ENCODE data around the gene SYCP2. TPM values are rescaled to one million over a fixed set of nuclear protein-coding genes. Genes with fewer than 3 reads are reported as not detected.
A peak's percentile ranks its signal among the peaks of the same experiment; 100 is the strongest.

The SYCP2 gene
- total and polyA plus RNA-seq, 12 donors = 0.28 to 2.7 (median 1.1) TPM

DNA sequence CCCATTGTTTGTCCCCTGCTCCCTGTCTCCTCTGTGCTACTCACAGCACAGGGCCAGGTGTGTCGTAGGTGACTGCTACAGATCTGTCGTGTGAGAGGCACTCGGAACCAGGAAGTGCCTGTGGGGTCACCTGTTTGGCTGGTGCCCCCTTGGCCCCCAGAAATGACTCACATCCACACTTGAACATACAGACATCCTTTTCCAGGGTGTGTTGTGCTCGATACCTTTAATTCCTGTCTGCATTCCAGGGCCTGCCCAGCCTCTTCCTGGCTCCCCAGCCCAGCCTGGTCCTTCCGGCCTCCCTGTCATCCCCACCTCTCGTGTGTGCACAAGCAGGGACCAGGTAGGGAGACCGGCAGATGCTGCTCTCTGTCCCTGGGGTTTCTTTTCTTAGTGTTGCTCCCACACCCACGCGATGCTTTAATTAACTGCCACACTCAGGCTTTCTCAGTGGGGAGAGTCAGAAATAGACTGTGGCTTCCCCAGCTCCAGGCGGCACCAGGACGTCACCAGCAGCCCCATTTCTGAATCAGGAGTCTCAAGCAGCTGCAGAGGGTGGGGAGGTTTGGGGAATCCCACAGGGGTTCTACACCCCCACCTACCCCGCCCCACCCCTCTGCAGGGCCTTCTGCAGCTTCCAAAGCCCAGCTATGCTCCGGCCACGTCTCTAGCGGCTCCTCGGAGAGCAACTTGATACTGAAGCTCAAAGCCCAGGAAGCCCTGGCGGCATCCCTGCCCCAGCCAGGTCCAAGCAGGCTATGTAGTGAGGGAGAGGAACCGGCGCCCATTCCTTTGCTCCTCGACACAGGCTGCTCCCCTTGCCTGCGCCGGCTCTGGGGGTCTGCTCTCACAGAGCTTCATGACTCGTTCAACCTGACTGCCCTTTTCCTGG lies 102.2 kb downstream of the SYCP2 start:
- H3K27ac ChIP-seq = no peak overlapping the region
- 69 to 77% (median 75%) methylated on average over 16 to 23 of the region's 23 CpGs for WGBS, 4 donors
- no peaks in the 10 kb centered on the region for H3K9me3 ChIP-seq (replicated peaks in 1 of 3)
- intact Hi-C loops (cut with DNase I) = no loop called here
- H3K4me3 ChIP-seq = no peak overlapping the region
- peak in 1 of 7 donors; percentile 39 for DNase-seq
- no peaks in the 10 kb centered on the region for H3K27me3 ChIP-seq
- TF ChIP-seq, protein P1, sequence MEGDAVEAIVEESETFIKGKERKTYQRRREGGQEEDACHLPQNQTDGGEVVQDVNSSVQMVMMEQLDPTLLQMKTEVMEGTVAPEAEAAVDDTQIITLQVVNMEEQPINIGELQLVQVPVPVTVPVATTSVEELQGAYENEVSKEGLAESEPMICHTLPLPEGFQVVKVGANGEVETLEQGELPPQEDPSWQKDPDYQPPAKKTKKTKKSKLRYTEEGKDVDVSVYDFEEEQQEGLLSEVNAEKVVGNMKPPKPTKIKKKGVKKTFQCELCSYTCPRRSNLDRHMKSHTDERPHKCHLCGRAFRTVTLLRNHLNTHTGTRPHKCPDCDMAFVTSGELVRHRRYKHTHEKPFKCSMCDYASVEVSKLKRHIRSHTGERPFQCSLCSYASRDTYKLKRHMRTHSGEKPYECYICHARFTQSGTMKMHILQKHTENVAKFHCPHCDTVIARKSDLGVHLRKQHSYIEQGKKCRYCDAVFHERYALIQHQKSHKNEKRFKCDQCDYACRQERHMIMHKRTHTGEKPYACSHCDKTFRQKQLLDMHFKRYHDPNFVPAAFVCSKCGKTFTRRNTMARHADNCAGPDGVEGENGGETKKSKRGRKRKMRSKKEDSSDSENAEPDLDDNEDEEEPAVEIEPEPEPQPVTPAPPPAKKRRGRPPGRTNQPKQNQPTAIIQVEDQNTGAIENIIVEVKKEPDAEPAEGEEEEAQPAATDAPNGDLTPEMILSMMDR (IDR thresholded peaks at IDR 0.05) = no peak
- TF ChIP-seq POLR2A (IDR thresholded peaks at IDR 0.05) = no peak
- H3K36me3 ChIP-seq (replicated peaks in 1 of 2) = no peaks in the 10 kb centered on the region
- H3K4me1 ChIP-seq (replicated peaks in 1 of 2) = peaks cover 0 to 10% of the 10 kb centered on the region in 2 donors

DNA sequence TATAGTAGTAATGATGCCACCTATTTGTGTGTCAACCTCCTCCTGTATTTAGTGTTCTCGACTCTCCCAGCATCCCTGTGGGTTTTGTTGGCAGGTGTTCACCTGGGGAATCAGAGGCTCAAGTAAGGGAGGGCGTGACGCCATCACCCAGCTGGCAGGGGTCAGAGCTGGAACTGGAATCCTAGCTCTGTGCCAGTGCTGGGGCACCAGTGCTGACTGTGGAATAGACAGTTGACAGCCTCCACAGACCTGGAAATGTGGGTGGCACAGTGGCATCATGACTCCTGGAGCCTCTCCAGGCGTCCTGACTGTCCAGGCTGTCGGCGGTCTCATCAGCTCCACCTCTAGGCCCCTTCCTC lies 102.8 kb downstream of the SYCP2 start:
- H3K27ac ChIP-seq = no peak overlapping the region
- no peak for TF ChIP-seq POLR2A (IDR thresholded peaks at IDR 0.05)
- TF ChIP-seq, protein P1 (IDR thresholded peaks at IDR 0.05) = no peak
- no peaks in the 10 kb centered on the region for H3K27me3 ChIP-seq
- H3K36me3 ChIP-seq (replicated peaks in 1 of 2) = no peaks in the 10 kb centered on the region
- H3K4me1 ChIP-seq (replicated peaks in 1 of 2) = peaks cover 0 to 4% of the 10 kb centered on the region in 2 donors
- no peaks in the 10 kb centered on the region for H3K9me3 ChIP-seq (replicated peaks in 1 of 3)
- intact Hi-C loops (cut with DNase I) = no loop called here
- H3K4me3 ChIP-seq = no peak overlapping the region
- WGBS, 4 donors = 66 to 73% (median 71%) methylated on average over 5 to 6 of the region's 6 CpGs
- DNase-seq = peak in 1 of 7 donors; percentile 15

DNA sequence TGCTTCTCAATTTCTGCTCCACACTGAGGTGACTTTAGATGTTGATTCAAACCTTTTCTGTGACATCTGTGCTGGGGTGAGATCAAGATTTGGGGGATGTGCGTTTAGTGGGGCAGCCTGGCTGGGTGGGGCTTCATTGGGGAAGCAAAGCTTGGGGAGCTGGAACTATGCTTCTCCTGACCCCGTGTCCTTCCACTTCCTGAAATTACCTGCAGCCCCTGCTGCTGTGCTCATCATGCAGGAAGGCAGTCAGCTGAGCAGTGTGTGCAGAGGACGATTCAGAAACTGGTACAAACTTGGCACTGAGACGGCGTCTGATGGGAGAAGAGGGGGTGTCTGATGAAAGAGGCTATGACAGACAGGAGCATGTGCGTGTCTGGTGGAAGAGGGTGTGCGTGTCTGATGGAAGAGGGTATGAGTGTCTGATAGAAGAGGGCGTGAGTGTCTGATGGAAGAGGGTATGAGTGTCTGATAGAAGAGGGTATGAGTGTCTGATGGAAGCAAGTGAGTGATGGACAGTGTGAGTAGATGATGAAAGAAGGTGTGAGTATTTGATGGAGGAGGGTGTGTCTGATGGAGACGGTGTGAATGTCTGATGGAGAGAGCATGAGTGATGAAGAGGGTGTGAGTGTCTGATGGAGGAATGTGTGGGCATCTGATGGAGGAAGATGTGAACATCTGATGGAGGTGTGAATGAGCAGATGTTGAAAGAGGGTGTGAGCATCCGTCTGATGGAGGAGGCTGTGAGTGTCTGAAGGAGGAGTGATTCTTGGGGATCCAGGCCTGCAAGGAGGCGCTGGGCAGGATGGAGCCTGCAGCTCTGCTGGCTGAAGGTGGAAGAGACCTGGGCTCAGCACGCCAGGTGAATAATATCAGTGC lies 103.4 kb downstream of the SYCP2 start:
- peak in 1 of 7 donors; percentile 23 for DNase-seq
- Histone ChIP-seq H3K27ac (no peak overlapping the region), H3K9me3 (replicated peaks in 1 of 3) (no peaks in the 10 kb centered on the region), H3K36me3 (replicated peaks in 1 of 2) (no peaks in the 10 kb centered on the region), H3K4me1 (replicated peaks in 1 of 2) (no peaks in the 10 kb centered on the region), H3K27me3 (no peaks in the 10 kb centered on the region), H3K4me3 (no peak overlapping the region)
- TF ChIP-seq, protein P1 (IDR thresholded peaks at IDR 0.05) = no peak
- no peak for TF ChIP-seq POLR2A (IDR thresholded peaks at IDR 0.05)
- intact Hi-C loops (cut with DNase I) = no loop called here
- 62 to 83% (median 73%) methylated on average over 11 to 12 of the region's 12 CpGs for WGBS, 4 donors

Measured in adrenal gland (tissue), 12 donors.